ENCODE measurements around the gene DNAH14.
"Not testable (repeated sequence)": the region's sequence is repeated elsewhere in the genome, so short reads cannot be mapped to it uniquely, and the experiment has no call there.

DNA sequence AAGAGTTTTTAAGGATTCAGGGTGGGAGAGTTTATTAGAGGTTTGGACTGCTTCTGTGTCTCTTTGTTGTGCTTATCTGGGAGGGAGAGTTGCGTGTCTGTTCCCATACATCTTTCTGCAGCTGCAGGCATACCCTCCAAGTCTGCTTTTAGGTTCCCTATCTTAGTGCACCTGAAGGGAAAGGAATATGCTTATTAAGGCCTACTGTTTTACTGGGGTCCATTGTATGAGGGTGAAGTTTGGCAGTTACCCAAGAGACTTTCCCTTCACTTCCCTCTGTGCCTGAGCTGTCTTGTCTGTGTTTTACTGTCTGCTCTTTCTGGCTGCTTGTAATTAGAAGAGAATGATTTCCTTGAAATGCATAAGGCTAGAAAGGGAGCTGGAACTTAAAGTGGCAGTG, 107.0 kb downstream of the DNAH14 start:
- TF ChIP-seq, protein P1, sequence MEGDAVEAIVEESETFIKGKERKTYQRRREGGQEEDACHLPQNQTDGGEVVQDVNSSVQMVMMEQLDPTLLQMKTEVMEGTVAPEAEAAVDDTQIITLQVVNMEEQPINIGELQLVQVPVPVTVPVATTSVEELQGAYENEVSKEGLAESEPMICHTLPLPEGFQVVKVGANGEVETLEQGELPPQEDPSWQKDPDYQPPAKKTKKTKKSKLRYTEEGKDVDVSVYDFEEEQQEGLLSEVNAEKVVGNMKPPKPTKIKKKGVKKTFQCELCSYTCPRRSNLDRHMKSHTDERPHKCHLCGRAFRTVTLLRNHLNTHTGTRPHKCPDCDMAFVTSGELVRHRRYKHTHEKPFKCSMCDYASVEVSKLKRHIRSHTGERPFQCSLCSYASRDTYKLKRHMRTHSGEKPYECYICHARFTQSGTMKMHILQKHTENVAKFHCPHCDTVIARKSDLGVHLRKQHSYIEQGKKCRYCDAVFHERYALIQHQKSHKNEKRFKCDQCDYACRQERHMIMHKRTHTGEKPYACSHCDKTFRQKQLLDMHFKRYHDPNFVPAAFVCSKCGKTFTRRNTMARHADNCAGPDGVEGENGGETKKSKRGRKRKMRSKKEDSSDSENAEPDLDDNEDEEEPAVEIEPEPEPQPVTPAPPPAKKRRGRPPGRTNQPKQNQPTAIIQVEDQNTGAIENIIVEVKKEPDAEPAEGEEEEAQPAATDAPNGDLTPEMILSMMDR (IDR thresholded peaks at IDR 0.05): not testable (repeated sequence)
- TF ChIP-seq POLR2A, POLR2AphosphoS5 (IDR thresholded peaks at IDR 0.05): not testable (repeated sequence)

All from breast epithelium (tissue), 3 donors.